SK-N-MC (cell line): Measurements from ENCODE around the gene HERC2.
"Not testable (repeated sequence)": the region's sequence is repeated elsewhere in the genome, so short reads cannot be mapped to it uniquely, and the experiment has no call there.

Source experiments
- EZH2 ChIP-seq: fragments of 200-600 bp; sonication (generic); IDR thresholded peaks from one replicate; pipeline ENCODE4 v1.6.1; 2017; ENCODE audit warnings: antibody characterized with exemption
- FOXP2 ChIP-seq: optimal IDR thresholded peaks from 2 replicates; pipeline ENCODE3; 2011; ENCODE audit warnings: mild to moderate bottlenecking, moderate library complexity; ENCODE audit not compliant: insufficient read depth; ENCODE audit errors: extremely low read length, control extremely low read depth
- POLR2AphosphoS5 ChIP-seq: IDR thresholded peaks from 2 replicates; pipeline ENCODE4 v1.6.1; 2012; ENCODE audit warnings: mild to moderate bottlenecking, low read depth, low read length, borderline replicate concordance

- TF ChIP-seq EZH2, POLR2AphosphoS5, FOXP2: not testable (repeated sequence)
Observed at GRCh38 chr15:28318122-28318521, 3.9 kb downstream of the HERC2 start.
